ENCODE measurements around the gene TRERF1.

DNA sequence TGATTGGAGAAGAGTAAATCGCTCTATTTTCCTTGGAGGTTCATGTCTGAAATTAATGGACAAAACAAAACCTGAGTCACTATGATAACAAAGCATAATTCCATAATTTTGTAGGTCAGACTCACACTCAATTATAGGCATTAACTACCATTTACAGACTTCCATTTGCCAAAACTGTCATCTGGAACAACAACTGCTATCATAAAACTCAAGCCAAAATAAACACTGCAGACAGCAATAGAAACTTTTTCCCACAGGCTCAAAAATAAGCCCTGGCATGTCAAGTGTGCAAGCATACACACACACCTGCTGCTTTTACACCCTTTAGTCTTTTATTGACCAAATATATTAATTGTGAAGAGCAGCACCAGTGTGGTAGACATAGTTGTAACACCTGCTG is 241.2 kb downstream of the TRERF1 start:
- TF ChIP-seq, protein P1, sequence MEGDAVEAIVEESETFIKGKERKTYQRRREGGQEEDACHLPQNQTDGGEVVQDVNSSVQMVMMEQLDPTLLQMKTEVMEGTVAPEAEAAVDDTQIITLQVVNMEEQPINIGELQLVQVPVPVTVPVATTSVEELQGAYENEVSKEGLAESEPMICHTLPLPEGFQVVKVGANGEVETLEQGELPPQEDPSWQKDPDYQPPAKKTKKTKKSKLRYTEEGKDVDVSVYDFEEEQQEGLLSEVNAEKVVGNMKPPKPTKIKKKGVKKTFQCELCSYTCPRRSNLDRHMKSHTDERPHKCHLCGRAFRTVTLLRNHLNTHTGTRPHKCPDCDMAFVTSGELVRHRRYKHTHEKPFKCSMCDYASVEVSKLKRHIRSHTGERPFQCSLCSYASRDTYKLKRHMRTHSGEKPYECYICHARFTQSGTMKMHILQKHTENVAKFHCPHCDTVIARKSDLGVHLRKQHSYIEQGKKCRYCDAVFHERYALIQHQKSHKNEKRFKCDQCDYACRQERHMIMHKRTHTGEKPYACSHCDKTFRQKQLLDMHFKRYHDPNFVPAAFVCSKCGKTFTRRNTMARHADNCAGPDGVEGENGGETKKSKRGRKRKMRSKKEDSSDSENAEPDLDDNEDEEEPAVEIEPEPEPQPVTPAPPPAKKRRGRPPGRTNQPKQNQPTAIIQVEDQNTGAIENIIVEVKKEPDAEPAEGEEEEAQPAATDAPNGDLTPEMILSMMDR (IDR thresholded peaks at IDR 0.05; ENCODE audit: poor library complexity), result no peak
- TF ChIP-seq EZH2phosphoT487 (IDR thresholded peaks at IDR 0.05; ENCODE audit: low read depth, severe bottlenecking, unreplicated experiment) (no peak), EZH2 (IDR thresholded peaks at IDR 0.05; ENCODE audit: borderline replicate concordance) (no peak)
